GM12878 (cell line): ENCODE measurements around the gene MARS2. TPM values are rescaled to one million over a fixed set of nuclear protein-coding genes. Genes with fewer than 3 reads are reported as not detected.
A peak's percentile ranks its signal among the peaks of the same experiment; 100 is the strongest.

Source experiments
- ATAC-seq: fragments of 200-7000 bp; cut with Tn5 transposase; 3 replicates; pipeline ENCODE4 v1.9.1; 2020; ENCODE audit warnings: mild to moderate bottlenecking, moderate library complexity
- BruUV-seq: library from RNA; stranded (reverse); fragments of 400-500 nt; replicated peaks from 2 replicates; lab custom pipeline; 2021; lab: Mats Ljungman, UMichigan
- CTCF ChIA-PET: fragments of 300-600 bp; sonication (Branson Sonifier 250); formaldehyde crosslinking; extraction: SDS; loops from one replicate; lab custom pipeline; 2021; ENCODE audit warnings: inconsistent platforms; lab: Yijun Ruan, JAX
- POLR2A ChIA-PET: fragments of 350-600 bp; formaldehyde crosslinking; extraction: SDS; loops from one replicate; lab custom pipeline; 2021; ENCODE audit warnings: inconsistent platforms; lab: Charles Lee
- RAD21 ChIA-PET: fragments of 300-600 bp; sonication (Branson Sonifier 250); formaldehyde crosslinking; loops from one replicate; lab custom pipeline; 2023; ENCODE audit warnings: antibody characterized with exemption; ENCODE audit not compliant: unreplicated experiment; lab: Charles Lee
- SMC1A ChIA-PET: fragments of 300-600 bp; sonication (Branson Sonifier 250); formaldehyde crosslinking; loops from one replicate; lab custom pipeline; 2023; ENCODE audit not compliant: unreplicated experiment, uncharacterized antibody; lab: Charles Lee
- DNase-seq: peaks from one replicate; pipeline ENCODE4 v3.0.0-alpha.2; 2011; ENCODE audit warnings: low read depth, low spot score
- FAIRE-seq: peaks from 3 replicates; lab custom pipeline; 2011; peaks lifted over from hg19 to GRCh38; lab: Jason Lieb, UNC
- H2AFZ ChIP-seq: 2 replicates; pipeline ENCODE4 v1.6.0; 2011; ENCODE audit warnings: low read depth, low read length, control low read depth; ENCODE audit not compliant: control insufficient read depth
- H3K27ac ChIP-seq: 2 replicates; pipeline ENCODE4 v1.5.1; 2011; ENCODE audit warnings: control low read depth; ENCODE audit not compliant: control insufficient read depth, insufficient read depth
- H3K27me3 ChIP-seq, 2 experiments: replicated peaks in 1 of 2; 2 replicates each; pipeline versions ENCODE4 v1.6.0 to v1.6.1; 2011; ENCODE audit warnings: low read length in 1 of 2; ENCODE audit not compliant: control insufficient read depth in 2 of 2, insufficient read depth in 2 of 2
- H3K36me3 ChIP-seq, 2 experiments: 2 replicates each; pipeline ENCODE4 v1.5.1; 2011; ENCODE audit warnings: low read length in 1 of 2; ENCODE audit not compliant: control insufficient read depth in 2 of 2, insufficient read depth in 2 of 2
- H3K4me1 ChIP-seq: 2 replicates; pipeline ENCODE4 v1.6.1; 2011; ENCODE audit warnings: mild to moderate bottlenecking, low read length, moderate library complexity, mixed read lengths; ENCODE audit not compliant: control insufficient read depth, insufficient read depth
- H3K4me2 ChIP-seq: 2 replicates; pipeline ENCODE4 v1.6.0; 2011; ENCODE audit warnings: control low read depth; ENCODE audit not compliant: control insufficient read depth, insufficient read depth
- H3K4me3 ChIP-seq: fragments of 200-600 bp; sonication (generic); 2 replicates; pipeline ENCODE4 v1.5.1; 2016
- H3K79me2 ChIP-seq: 2 replicates; pipeline ENCODE4 v1.6.0; 2011; ENCODE audit warnings: low read length; ENCODE audit not compliant: control insufficient read depth, insufficient read depth
- H3K9ac ChIP-seq: 2 replicates; pipeline ENCODE4 v1.8.0; 2011; ENCODE audit warnings: low read length, control low read depth, mixed read lengths; ENCODE audit not compliant: control insufficient read depth, insufficient read depth
- H3K9me3 ChIP-seq: replicated peaks from 3 replicates; pipeline ENCODE4 v1.5.1; 2011; ENCODE audit warnings: mild to moderate bottlenecking, low read length; ENCODE audit not compliant: control insufficient read depth, insufficient read depth
- H4K20me1 ChIP-seq: 2 replicates; pipeline ENCODE4 v1.6.0; 2011; ENCODE audit not compliant: control insufficient read depth, insufficient read depth
- SRF ChIP-seq, 2 experiments: IDR thresholded peaks; 2 replicates each; pipeline ENCODE4 v1.6.1; 2011; ENCODE audit warnings: low read depth in 2 of 2, low read length in 2 of 2, mild to moderate bottlenecking in 1 of 2, moderate library complexity in 1 of 2
- TBL1XR1 ChIP-seq: IDR thresholded peaks from 2 replicates; pipeline ENCODE4 v1.6.1; 2012; ENCODE audit warnings: low read depth, low read length, improper control_type of control experiment
- WGBS: methylation state at CpG from one replicate; pipeline ENCODE4 v1.1.6; 2016; ENCODE audit warnings: low lambda C conversion rate; ENCODE audit not compliant: insufficient replicate concordance, insufficient coverage; ENCODE audit errors: missing lambda C conversion rate; 5-methylcytosine and 5-hydroxymethylcytosine counted together
- in situ Hi-C: fragments of 300-500 bp; cut with MboI; formaldehyde crosslinking; loops from 9 replicates; pipeline ENCODE4 v1.14.3; 2018; ENCODE audit warnings: mixed read lengths
- intact Hi-C: fragments of 100-400 bp; cut with micrococcal nuclease; formaldehyde crosslinking; loops from one replicate; pipeline ENCODE4 v1.14.2; 2022; ENCODE audit not compliant: unreplicated experiment
- polyA plus RNA-seq, 11 experiments: library from polyadenylated mRNA; depleted of rRNA in 4 of 11; unstranded in 6 of 11; stranded (reverse) in 5 of 11; fragments of >200 nt; fragmentation: Nextera tagmentation in 4 of 11; fragmentation: Illumina TruSeq in 1 of 11; extraction: Ambion mirVana in 4 of 11; extraction: Trizol in 1 of 11; gene quantifications; 1 replicate in 1 of 11; 2 replicates in 10 of 11; pipeline versions ENCODE4 v1.2.1 to v1.2.3, GENCODE V29; 2011 to 2016; ENCODE audit warnings: inconsistent platforms in 2 of 11, missing spikeins in 2 of 11, low read depth in 1 of 11
- total RNA-seq, 4 experiments: library from RNA; depleted of rRNA in 3 of 4; stranded (reverse); fragments of >200 nt in 3 of 4; fragmentation: Illumina TruSeq in 1 of 4; extraction: Trizol in 1 of 4; gene quantifications; 2 replicates each; pipeline versions ENCODE4 v1.2.1 to v1.2.3, GENCODE V29; 2013 to 2021
- TF ChIP-seq, protein P1 (sequence below): fragments of 450-650 bp; formaldehyde crosslinking; IDR thresholded peaks from 2 replicates; pipeline ENCODE4 v1.4.0; 2020; ENCODE audit warnings: mild to moderate bottlenecking, moderate library complexity

Gene MARS2
- total and polyA plus RNA-seq, 10 of the 15 experiments (the other 5 are each of a cell fraction or from before 2014, with no cell fraction given), result 4.0 to 22.7 (median 18.5) TPM

- Histone ChIP-seq H3K4me2 (peak overlapping the region; percentile 79), H3K4me1 (peaks cover 14% of the 10 kb centered on the region), H3K27ac (no peak overlapping the region), H3K9me3 (no peaks in the 10 kb centered on the region)
- SMC1A ChIA-PET, result interaction anchor here (0.8 to 8.9 kb wide), 12 partner anchors 13 to 590 kb away, joined by 3 to 58 read pairs (median 4); partner anchors contain the start of genes HSPD1 and HSPE1
- no peak for FAIRE-seq
- TF ChIP-seq SRF (IDR thresholded peaks at IDR 0.05; ENCODE audit: low read depth in 2 of 2, low read length in 2 of 2) (no peak), TBL1XR1 (no peak)
- TF ChIP-seq, protein P1, sequence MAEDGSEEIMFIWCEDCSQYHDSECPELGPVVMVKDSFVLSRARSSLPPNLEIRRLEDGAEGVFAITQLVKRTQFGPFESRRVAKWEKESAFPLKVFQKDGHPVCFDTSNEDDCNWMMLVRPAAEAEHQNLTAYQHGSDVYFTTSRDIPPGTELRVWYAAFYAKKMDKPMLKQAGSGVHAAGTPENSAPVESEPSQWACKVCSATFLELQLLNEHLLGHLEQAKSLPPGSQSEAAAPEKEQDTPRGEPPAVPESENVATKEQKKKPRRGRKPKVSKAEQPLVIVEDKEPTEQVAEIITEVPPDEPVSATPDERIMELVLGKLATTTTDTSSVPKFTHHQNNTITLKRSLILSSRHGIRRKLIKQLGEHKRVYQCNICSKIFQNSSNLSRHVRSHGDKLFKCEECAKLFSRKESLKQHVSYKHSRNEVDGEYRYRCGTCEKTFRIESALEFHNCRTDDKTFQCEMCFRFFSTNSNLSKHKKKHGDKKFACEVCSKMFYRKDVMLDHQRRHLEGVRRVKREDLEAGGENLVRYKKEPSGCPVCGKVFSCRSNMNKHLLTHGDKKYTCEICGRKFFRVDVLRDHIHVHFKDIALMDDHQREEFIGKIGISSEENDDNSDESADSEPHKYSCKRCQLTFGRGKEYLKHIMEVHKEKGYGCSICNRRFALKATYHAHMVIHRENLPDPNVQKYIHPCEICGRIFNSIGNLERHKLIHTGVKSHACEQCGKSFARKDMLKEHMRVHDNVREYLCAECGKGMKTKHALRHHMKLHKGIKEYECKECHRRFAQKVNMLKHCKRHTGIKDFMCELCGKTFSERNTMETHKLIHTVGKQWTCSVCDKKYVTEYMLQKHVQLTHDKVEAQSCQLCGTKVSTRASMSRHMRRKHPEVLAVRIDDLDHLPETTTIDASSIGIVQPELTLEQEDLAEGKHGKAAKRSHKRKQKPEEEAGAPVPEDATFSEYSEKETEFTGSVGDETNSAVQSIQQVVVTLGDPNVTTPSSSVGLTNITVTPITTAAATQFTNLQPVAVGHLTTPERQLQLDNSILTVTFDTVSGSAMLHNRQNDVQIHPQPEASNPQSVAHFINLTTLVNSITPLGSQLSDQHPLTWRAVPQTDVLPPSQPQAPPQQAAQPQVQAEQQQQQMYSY (CRISPR knock-in tag), result no peak
- TF ChIP-seq, all 136 proteins: peak for 0
- DNase-seq, result no peak
- BruUV-seq, result no TSS peak
- no peak for ATAC-seq
- ChIA-PET POLR2A (interaction anchor here (1.0 to 3.1 kb wide), 4 partner anchors 61 to 579 kb away, joined by 3 to 24 read pairs (median 4); partner anchors contain the start of genes HSPD1 and HSPE1), CTCF (interaction anchor here (0.6 to 4.5 kb wide), 17 partner anchors 9 to 590 kb away, joined by 3 to 60 read pairs (median 3); partner anchors contain the start of genes HSPD1 and HSPE1), RAD21 (interaction anchor here (0.9 to 3.1 kb wide), 5 partner anchors 9 to 208 kb away, joined by 3 to 22 read pairs (median 4); partner anchors contain the start of genes HSPD1, HSPE1 and MOB4)
- 27% methylated on average over 5 of the region's 5 CpGs for WGBS
- H3K4me3 ChIP-seq, result peak overlapping the region; percentile 81
- in situ Hi-C loops (loop anchor here (5.0 kb wide), 1 partner anchor 70 kb away; no protein-coding TSS in a partner anchor), intact Hi-C loops (loop anchor here (1.0 to 5.0 kb wide), 4 partner anchors 70 to 255 kb away; partner anchors contain the start of genes COQ10B and MOB4)
- H3K9ac ChIP-seq, result peak overlapping the region; percentile 82
- no peaks in the 10 kb centered on the region; the same call in 1 of the 2 replicates for H4K20me1 ChIP-seq
- H3K27me3 ChIP-seq, result no peaks in the 10 kb centered on the region
- H3K36me3 ChIP-seq, result peaks cover 0 to 9% of the 10 kb centered on the region in 2 experiments; a peak in 2 of 4 replicates
- H3K79me2 ChIP-seq, result peaks cover 61% of the 10 kb centered on the region
- H2AFZ ChIP-seq, result no peak overlapping the region
These were observed 1.7 kb downstream of the MARS2 start for GRCh38 chr2:197706839-197707207.
